GM12875 (cell line): ENCODE data around the gene TOP3B.

Source experiments
- H3K4me3 ChIP-seq: one replicate; pipeline ENCODE4 v1.5.1; 2011; ENCODE audit warnings: low read depth, low read length, control low read depth
- CTCF ChIP-seq: IDR thresholded peaks from 2 replicates; pipeline ENCODE4 v1.5.1; 2011; ENCODE audit warnings: low read depth, mild to moderate bottlenecking, control low read depth, inconsistent platforms, low read length, moderate library complexity, borderline replicate concordance; ENCODE audit not compliant: insufficient read depth

TOP3B gene

GRCh38 chr22:21932347-21932746 is 50.2 kb downstream of the TOP3B start:
- no peak for TF ChIP-seq CTCF
- H3K4me3 ChIP-seq: no peak overlapping the region

GRCh38 chr22:21931056-21931455 is 51.5 kb downstream of the TOP3B start:
- H3K4me3 ChIP-seq: no peak overlapping the region
- TF ChIP-seq CTCF: no peak

GRCh38 chr22:21929253-21929652 is 53.3 kb downstream of the TOP3B start:
- H3K4me3 ChIP-seq: no peak overlapping the region
- no peak for TF ChIP-seq CTCF

- TF ChIP-seq CTCF: no peak
- H3K4me3 ChIP-seq: no peak overlapping the region
These were observed 54.5 kb downstream of the TOP3B start for GRCh38 chr22:21928048-21928447.

- no peak for TF ChIP-seq CTCF
- H3K4me3 ChIP-seq: no peak overlapping the region
These were observed 55.3 kb downstream of the TOP3B start for GRCh38 chr22:21927174-21927823.

- H3K4me3 ChIP-seq: no peak overlapping the region
- no peak for TF ChIP-seq CTCF
These were observed 55.9 kb downstream of the TOP3B start for GRCh38 chr22:21926728-21927127.

GRCh38 chr22:21923163-21923561 is 59.4 kb downstream of the TOP3B start:
- no peak for TF ChIP-seq CTCF
- H3K4me3 ChIP-seq: no peak overlapping the region
